HL-60/S4 treated with phorbol 12-myristate 13-acetate at 8.2 ng/mL for 4 days and 3 days (cell line): ENCODE data around the gene PER1.
"Not testable (repeated sequence)": the region's sequence is repeated elsewhere in the genome, so short reads cannot be mapped to it uniquely, and the experiment has no call there.

Experiments
- in situ Hi-C: fragments of 300-500 bp; cut with MboI; formaldehyde crosslinking; loops from 2 replicates; pipeline ENCODE4 v1.15.0; 2022; ENCODE audit warnings: low sequenced_read_pairs

Gene PER1

GRCh38 chr17:8120520-8121406 is 31.4 kb downstream of the PER1 start:
- in situ Hi-C loops, result no loop called here

- in situ Hi-C loops, result no loop called here
Observed at GRCh38 chr17:8119581-8120519, 32.4 kb downstream of the PER1 start.

- in situ Hi-C loops, result no loop called here
Observed at GRCh38 chr17:8118769-8119580, 33.2 kb downstream of the PER1 start.

GRCh38 chr17:8117980-8118768 is 34.0 kb downstream of the PER1 start, which contains the start of gene ALOXE3:
TSS of gene ALOXE3 (minus strand) at chr17:8118514. CDS start at chr17:8117990, 524 bp downstream.
- in situ Hi-C loops, result no loop called here

- in situ Hi-C loops, result no loop called here
Observed at GRCh38 chr17:8117367-8117979, 34.7 kb downstream of the PER1 start.

- in situ Hi-C loops, result no loop called here
Observed at GRCh38 chr17:8116776-8117175, 35.4 kb downstream of the PER1 start.

- in situ Hi-C loops, result no loop called here
Observed at GRCh38 chr17:8110907-8111306, 41.3 kb downstream of the PER1 start.

- in situ Hi-C loops, result no loop called here
Observed at GRCh38 chr17:8110456-8110804, 41.8 kb downstream of the PER1 start.

- in situ Hi-C loops, result no loop called here
Observed at GRCh38 chr17:8109661-8110455, 42.3 kb downstream of the PER1 start.

- in situ Hi-C loops, result no loop called here
Observed at GRCh38 chr17:8108972-8109660, 43.1 kb downstream of the PER1 start.

GRCh38 chr17:8106980-8107379 is 45.2 kb downstream of the PER1 start:
- in situ Hi-C loops, result not testable (repeated sequence)

GRCh38 chr17:8105957-8106398 is 46.2 kb downstream of the PER1 start:
- in situ Hi-C loops, result no loop called here

GRCh38 chr17:8104911-8105310 is 47.3 kb downstream of the PER1 start:
- in situ Hi-C loops, result no loop called here

GRCh38 chr17:8103549-8103948 is 48.7 kb downstream of the PER1 start:
- in situ Hi-C loops, result no loop called here

- in situ Hi-C loops, result no loop called here
Observed at GRCh38 chr17:8101721-8102120, 50.5 kb downstream of the PER1 start.

GRCh38 chr17:8100763-8101162 is 51.4 kb downstream of the PER1 start:
- in situ Hi-C loops, result no loop called here

- in situ Hi-C loops, result no loop called here
Observed at GRCh38 chr17:8100111-8100510, 52.1 kb downstream of the PER1 start.

- in situ Hi-C loops, result no loop called here
Observed at GRCh38 chr17:8096541-8096940, 55.7 kb downstream of the PER1 start.
